Neural cell (in vitro differentiated cells): ENCODE results near the gene BRSK2. TPM values are rescaled to one million over a fixed set of nuclear protein-coding genes. Genes with fewer than 3 reads are reported as not detected.

ENCODE experiments used
- H2AFZ ChIP-seq: fragments of 200-600, 300-800 bp; sonication (generic), shearing (Covaris generic); 2 replicates; pipeline ENCODE4 v1.6.0; 2014; ENCODE audit warnings: low read depth, mild to moderate bottlenecking, antibody characterized with exemption, low read length, moderate library complexity
- H3F3A ChIP-seq: fragments of 200-600 bp; shearing (Covaris generic); 2 replicates; pipeline ENCODE4 v1.6.1; 2016; ENCODE audit warnings: mild to moderate bottlenecking, moderate library complexity, mixed read lengths, antibody characterized with exemption, low read length; ENCODE audit not compliant: insufficient read depth, poor library complexity, severe bottlenecking
- H3K27ac ChIP-seq: fragments of 200-600, 300-800 bp; sonication (generic), shearing (Covaris generic); 2 replicates; pipeline ENCODE4 v1.5.1; 2014; ENCODE audit warnings: mild to moderate bottlenecking, low read length, moderate library complexity
- H3K27me3 ChIP-seq: fragments of 300-800, 200-600 bp; sonication (generic), shearing (Covaris generic); 2 replicates; pipeline ENCODE4 v1.6.0; 2014; ENCODE audit warnings: mild to moderate bottlenecking, low read depth, low read length, moderate library complexity; ENCODE audit not compliant: insufficient read depth
- H3K36me3 ChIP-seq: fragments of 300-800, 200-600 bp; sonication (generic), shearing (Covaris generic); 2 replicates; pipeline ENCODE4 v1.5.1; 2014; ENCODE audit warnings: mild to moderate bottlenecking, antibody characterized with exemption, low read length, moderate library complexity; ENCODE audit not compliant: insufficient read depth
- H3K4me2 ChIP-seq: fragments of 300-800, 200-600 bp; sonication (generic), shearing (Covaris generic); 2 replicates; pipeline ENCODE4 v1.6.0; 2014; ENCODE audit warnings: mild to moderate bottlenecking, low read length
- H3K4me3 ChIP-seq: fragments of 300-800, 200-600 bp; sonication (generic), shearing (Covaris generic); 2 replicates; pipeline ENCODE4 v1.5.1; 2014; ENCODE audit warnings: mild to moderate bottlenecking, low read length, moderate library complexity
- H3K79me2 ChIP-seq: fragments of 200-600 bp; shearing (Covaris generic); replicated peaks from 2 replicates; pipeline ENCODE4 v1.6.0; 2014; ENCODE audit warnings: mild to moderate bottlenecking, low read length, moderate library complexity; ENCODE audit not compliant: insufficient read depth
- H3K9ac ChIP-seq: fragments of 300-800, 200-600 bp; sonication (generic), shearing (Covaris generic); 2 replicates; pipeline ENCODE4 v1.6.1; 2016; ENCODE audit warnings: mild to moderate bottlenecking, low read length, mixed read lengths
- H3K9me2 ChIP-seq: fragments of 200-600 bp; shearing (Covaris generic); 2 replicates; pipeline ENCODE4 v1.6.1; 2016; ENCODE audit warnings: mild to moderate bottlenecking, low read length, mixed read lengths; ENCODE audit not compliant: insufficient read depth
- H3K9me3 ChIP-seq: fragments of 200-600, 300-800 bp; sonication (generic), shearing (Covaris generic); 2 replicates; pipeline ENCODE4 v1.6.1; 2016; ENCODE audit warnings: mild to moderate bottlenecking, mixed run types, low read length, moderate library complexity, mixed read lengths
- H4K20me1 ChIP-seq: fragments of 200-600 bp; shearing (Covaris generic); 2 replicates; pipeline ENCODE4 v1.6.1; 2016; ENCODE audit warnings: mild to moderate bottlenecking, mixed run types; ENCODE audit not compliant: insufficient read depth
- EP300 ChIP-seq: fragments of 450-650 bp; conservative IDR thresholded peaks from 2 replicates; pipeline ENCODE4 v1.6.1; 2014; ENCODE audit warnings: antibody characterized with exemption, mild to moderate bottlenecking, moderate library complexity; ENCODE audit not compliant: poor library complexity, severe bottlenecking
- EZH2 ChIP-seq: fragments of 200-600, 300-800 bp; shearing (Covaris generic), sonication (generic); IDR thresholded peaks from 2 replicates; pipeline ENCODE4 v1.6.1; 2014; ENCODE audit warnings: antibody characterized with exemption, low read length, borderline replicate concordance, mild to moderate bottlenecking; ENCODE audit not compliant: insufficient read depth, poor library complexity, severe bottlenecking
- MXI1 ChIP-seq: fragments of 450-650 bp; conservative IDR thresholded peaks from 2 replicates; pipeline ENCODE4 v1.6.1; 2014; ENCODE audit warnings: antibody characterized with exemption, mild to moderate bottlenecking; ENCODE audit not compliant: poor library complexity, severe bottlenecking
- RAD21 ChIP-seq: fragments of 450-650 bp; conservative IDR thresholded peaks from 2 replicates; pipeline ENCODE4 v1.6.1; 2014; ENCODE audit warnings: antibody characterized with exemption, mild to moderate bottlenecking, moderate library complexity
- REST ChIP-seq: IDR thresholded peaks from 2 replicates; pipeline ENCODE4 v1.6.1; 2012; ENCODE audit warnings: borderline replicate concordance
- SMC3 ChIP-seq: fragments of 450-650 bp; conservative IDR thresholded peaks from 2 replicates; pipeline ENCODE4 v1.6.1; 2014; ENCODE audit warnings: antibody characterized with exemption, mild to moderate bottlenecking, moderate library complexity; ENCODE audit not compliant: poor library complexity
- TAF1 ChIP-seq: IDR thresholded peaks from 2 replicates; pipeline ENCODE4 v1.6.1; 2012; ENCODE audit warnings: low read depth
- polyA plus RNA-seq: library from polyadenylated mRNA; depleted of rRNA; stranded (reverse); fragments of >200 nt; gene quantifications from 2 replicates; pipeline ENCODE4 v1.2.3, GENCODE V29; 2014
- TF ChIP-seq, protein P1 (sequence below): fragments of 450-650 bp; IDR thresholded peaks from 2 replicates; pipeline ENCODE4 v1.5.1; 2014; ENCODE audit warnings: antibody characterized with exemption, mild to moderate bottlenecking, moderate library complexity; ENCODE audit not compliant: poor library complexity, severe bottlenecking

BRSK2 gene
- polyA plus RNA-seq, 1 donor from 2014 or later: 47.5 TPM

DNA sequence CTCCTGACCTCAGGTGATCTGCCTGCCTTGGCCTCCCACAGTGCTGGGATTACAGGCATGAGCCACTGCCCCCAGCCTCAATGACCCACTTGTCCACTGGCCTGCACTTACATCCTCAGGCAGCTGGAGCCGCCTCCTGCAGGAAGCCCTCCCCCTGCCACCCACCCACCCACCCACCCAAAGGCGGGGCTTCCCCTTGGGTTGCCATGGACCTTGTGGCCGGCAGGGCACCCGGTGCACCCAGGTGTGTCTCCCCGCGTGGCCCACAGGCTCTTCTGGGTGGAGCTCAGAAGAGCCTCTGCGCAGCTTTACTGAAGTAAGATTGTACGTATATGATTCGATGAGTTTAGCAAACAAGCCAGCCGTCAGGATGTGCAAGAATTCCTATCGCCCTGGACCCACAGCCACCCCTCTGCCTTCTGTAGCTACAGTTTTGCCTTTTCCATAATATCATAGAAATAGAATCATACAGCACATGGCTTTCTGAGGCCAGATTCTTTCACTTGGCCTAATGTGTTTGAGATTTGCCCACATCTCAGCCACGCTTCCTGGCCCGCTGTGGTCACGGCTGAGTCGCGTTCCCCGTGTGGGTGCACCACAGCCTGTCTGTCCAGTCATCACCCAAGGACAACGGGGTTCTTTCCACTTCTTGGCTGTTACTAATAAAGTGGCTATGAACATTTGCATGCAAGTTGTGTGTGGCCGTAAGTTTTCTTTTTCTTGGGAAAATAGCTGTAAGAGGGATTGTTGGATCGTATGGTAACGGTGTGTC is 5.3 kb upstream of the BRSK2 start:
- Histone ChIP-seq H3K9me2 (no peaks in the 10 kb centered on the region), H3K9me3 (no peaks in the 10 kb centered on the region), H3K79me2 (no peaks in the 10 kb centered on the region), H2AFZ (no peak overlapping the region), H3K27ac (no peak overlapping the region), H4K20me1 (no peaks in the 10 kb centered on the region), H3K9ac (no peak overlapping the region), H3K4me2 (no peak overlapping the region), H3K27me3 (no peaks in the 10 kb centered on the region), H3K4me3 (no peak overlapping the region), H3F3A (no peaks in the 10 kb centered on the region), H3K36me3 (no peaks in the 10 kb centered on the region)
- TF ChIP-seq RAD21 (no peak), SMC3 (no peak), TAF1 (no peak)

- H3K27me3 ChIP-seq: no peaks in the 10 kb centered on the region
- no peak overlapping the region for H3K4me2 ChIP-seq
- H3K9me3 ChIP-seq: no peaks in the 10 kb centered on the region
- no peak for TF ChIP-seq EZH2
- no peak for TF ChIP-seq SMC3
- no peak for TF ChIP-seq REST
- no peak for TF ChIP-seq EP300
- TF ChIP-seq MXI1: no peak
- TF ChIP-seq, protein P1, sequence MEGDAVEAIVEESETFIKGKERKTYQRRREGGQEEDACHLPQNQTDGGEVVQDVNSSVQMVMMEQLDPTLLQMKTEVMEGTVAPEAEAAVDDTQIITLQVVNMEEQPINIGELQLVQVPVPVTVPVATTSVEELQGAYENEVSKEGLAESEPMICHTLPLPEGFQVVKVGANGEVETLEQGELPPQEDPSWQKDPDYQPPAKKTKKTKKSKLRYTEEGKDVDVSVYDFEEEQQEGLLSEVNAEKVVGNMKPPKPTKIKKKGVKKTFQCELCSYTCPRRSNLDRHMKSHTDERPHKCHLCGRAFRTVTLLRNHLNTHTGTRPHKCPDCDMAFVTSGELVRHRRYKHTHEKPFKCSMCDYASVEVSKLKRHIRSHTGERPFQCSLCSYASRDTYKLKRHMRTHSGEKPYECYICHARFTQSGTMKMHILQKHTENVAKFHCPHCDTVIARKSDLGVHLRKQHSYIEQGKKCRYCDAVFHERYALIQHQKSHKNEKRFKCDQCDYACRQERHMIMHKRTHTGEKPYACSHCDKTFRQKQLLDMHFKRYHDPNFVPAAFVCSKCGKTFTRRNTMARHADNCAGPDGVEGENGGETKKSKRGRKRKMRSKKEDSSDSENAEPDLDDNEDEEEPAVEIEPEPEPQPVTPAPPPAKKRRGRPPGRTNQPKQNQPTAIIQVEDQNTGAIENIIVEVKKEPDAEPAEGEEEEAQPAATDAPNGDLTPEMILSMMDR: no peak
- H3K9ac ChIP-seq: no peak overlapping the region
- no peak overlapping the region for H3K27ac ChIP-seq
- peaks cover 3% of the 10 kb centered on the region for H4K20me1 ChIP-seq
- no peak overlapping the region for H3K4me3 ChIP-seq
- H3K36me3 ChIP-seq: no peaks in the 10 kb centered on the region
- H2AFZ ChIP-seq: no peak overlapping the region
- H3F3A ChIP-seq: no peaks in the 10 kb centered on the region
- H3K9me2 ChIP-seq: no peaks in the 10 kb centered on the region
- H3K79me2 ChIP-seq: peaks cover 20% of the 10 kb centered on the region
Measured at GRCh38 chr11:1387521-1387920, 2.2 kb upstream of the BRSK2 start.
